GM18499 (cell line): ENCODE results near the gene SLC37A2.
"Not testable (repeated sequence)": the region's sequence is repeated elsewhere in the genome, so short reads cannot be mapped to it uniquely, and the experiment has no call there.

Source experiments
- ATAC-seq: cut with Tn5 transposase; IDR thresholded peaks from one replicate; pipeline ENCODE4 v1.9.1; 2021; ENCODE audit warnings: moderate number of reproducible peaks; ENCODE audit not compliant: insufficient read depth, unreplicated experiment

The SLC37A2 gene

DNA sequence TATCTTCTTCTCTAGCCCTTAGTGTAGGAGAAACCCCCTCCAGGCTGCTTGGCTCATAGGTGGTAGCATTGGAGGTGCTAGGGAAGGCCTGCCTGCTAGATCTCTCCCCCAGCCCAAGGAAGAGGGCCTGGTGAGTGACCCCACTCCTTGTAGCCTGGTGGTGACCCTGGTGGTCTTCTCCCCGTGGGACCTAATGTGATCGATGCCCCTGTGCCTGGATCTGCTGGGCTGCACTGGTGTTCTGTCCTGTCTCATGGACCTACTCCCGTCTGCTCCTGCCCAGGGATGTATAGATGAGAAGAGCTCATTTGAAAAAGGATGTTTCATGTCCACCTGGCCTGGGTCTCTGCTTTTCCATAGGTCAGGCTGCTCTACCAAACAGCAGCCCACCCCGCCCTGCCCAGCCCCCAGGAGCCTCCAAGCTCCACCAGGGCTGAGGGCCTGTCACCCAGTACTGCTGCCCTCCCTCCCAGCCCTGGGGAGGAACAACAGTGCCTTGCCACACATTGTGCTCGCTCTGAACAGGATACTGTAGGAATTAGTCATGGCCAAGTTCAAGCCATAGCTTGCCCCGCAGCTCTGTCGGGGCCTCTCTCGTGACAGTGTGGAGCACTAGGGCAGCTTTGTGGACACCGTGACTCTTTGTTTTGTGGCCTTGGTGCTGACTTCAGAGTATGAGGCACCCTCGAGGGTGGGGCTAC is 19.7 kb downstream of the SLC37A2 start:
- ATAC-seq = no peak

DNA sequence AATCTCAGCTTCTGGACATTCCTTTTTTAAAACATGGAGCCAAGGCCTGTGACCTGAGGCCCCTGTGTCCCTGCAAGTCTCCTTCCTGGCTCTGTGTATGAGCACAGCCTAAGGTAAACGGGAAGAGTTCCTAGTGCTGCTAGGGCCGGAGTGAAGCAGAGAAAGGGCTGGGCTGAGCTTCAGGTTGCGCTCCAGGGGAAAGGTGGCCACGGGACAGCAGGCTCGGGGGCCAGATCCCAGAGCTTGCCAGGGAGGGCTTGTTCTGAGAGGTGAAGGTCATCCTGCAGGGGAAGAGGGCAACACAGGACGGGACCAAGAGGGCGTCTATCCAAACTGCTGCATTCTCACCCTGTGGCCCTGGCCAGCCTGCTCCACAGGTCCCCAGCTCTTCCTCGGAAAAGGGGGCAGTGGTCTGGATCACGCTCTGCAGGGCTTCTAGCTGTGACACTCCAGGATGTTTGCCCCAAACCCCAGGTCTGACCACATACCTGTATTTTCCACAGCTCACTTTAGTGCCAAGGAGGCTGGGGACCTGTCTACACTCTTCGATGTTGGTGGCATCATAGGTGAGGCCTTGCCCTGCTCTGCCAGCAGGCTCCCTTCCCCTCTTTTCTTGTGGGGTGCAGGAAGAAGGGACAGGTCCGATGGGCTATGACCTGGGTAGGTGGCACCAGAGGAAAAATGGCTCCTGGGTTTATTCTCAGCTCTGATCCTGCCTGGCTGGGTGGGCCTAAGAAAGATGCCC is 20.4 kb downstream of the SLC37A2 start:
- ATAC-seq = no peak

DNA sequence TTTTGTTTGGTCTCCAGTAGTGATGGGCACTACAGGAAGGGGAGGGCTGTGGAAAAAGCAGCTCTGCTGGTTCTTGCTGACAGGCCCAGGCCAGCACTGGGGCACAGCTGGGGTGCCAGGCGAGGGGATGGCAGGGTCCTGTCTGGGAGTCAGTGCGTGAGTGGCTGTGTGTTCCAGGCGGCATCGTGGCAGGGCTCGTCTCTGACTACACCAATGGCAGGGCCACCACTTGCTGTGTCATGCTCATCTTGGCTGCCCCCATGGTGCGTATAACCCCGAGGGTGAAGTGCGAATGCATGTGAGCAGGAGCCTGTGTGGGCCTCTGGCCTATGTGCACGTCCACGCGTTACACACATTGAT is 20.9 kb downstream of the SLC37A2 start:
- no peak for ATAC-seq

DNA sequence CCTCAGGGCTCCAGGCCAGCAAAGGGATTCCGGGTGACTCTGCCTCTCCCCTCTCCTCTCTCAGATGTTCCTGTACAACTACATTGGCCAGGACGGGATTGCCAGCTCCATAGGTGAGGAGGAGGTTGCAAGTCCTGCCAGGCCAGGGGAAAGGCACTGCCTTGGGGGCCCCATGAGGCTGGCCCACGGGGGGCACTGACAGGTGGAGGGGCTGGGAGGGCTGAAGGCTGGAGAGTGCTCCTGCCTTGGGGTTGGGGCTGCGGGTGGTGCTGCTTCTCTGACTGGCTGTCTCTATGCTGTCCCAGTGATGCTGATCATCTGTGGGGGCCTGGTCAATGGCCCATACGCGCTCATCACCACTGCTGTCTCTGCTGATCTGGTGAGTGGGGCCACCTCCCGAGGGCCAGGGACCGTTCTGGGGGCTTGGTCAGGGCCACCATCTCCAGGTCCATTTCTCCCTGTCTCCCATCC is 21.7 kb downstream of the SLC37A2 start:
- no peak for ATAC-seq

DNA sequence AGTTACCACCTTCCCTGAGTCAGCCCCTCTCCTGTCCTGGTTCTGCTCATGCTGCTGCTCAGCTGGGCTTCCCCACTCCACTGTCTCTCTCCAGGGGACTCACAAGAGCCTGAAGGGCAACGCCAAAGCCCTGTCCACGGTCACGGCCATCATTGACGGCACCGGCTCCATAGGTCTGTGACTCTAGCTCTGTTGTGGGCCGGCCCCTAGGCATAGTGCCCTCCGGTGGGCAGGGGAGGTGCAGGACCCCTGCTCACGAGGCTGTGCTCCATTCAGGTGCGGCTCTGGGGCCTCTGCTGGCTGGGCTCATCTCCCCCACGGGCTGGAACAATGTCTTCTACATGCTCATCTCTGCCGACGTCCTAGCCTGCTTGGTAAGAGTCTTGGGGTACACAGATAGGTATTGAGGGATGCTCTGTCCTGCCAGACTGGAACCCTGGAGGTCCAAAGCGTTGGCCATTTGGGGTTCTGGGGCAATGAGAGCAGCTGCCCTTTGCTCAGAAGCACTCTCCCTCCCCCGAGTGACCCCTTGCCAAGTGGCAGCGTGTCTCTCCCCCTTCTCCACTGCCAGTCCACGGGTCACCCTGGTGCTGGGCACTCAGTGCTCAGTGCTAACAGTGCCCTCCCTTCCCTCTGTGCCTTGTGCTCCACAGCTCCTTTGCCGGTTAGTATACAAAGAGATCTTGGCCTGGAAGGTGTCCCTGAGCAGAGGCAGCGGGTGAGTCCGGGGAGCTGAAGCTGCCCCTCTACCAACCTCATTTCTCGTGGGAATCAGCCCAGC is 22.4 kb downstream of the SLC37A2 start:
- no peak for ATAC-seq

DNA sequence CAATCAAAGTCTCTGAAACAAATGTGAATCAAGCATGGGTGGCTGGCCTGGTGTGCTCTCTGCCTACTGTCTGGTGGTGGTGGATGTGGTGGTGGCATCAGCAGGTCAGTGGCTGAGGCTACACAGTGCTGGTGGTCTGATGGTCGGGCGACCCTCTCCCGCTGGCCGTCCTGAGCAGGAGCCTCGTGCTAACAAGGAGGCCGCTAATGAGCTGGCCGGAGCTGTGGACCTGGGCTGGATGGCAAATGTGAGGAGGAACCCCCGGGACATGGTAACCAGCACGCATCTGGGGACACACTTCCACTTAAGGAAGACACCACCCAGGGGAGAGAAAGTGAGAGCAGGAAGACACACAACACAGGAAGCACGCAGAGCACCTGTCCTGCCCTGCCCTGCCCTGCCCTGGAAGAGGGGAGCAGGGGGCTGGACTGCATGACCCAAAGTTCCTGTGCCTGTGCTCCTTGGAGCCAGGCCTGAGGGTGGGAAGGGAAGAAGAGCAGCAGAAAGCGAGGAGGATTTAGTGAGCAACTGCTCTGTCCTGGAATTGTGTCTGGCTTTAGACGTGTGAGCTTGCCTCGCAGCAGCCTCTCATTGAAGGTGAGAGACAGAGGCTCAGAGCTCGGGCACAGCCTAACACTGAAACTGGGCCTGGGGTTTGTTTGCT is 23.7 kb downstream of the SLC37A2 start:
- no peak for ATAC-seq

DNA sequence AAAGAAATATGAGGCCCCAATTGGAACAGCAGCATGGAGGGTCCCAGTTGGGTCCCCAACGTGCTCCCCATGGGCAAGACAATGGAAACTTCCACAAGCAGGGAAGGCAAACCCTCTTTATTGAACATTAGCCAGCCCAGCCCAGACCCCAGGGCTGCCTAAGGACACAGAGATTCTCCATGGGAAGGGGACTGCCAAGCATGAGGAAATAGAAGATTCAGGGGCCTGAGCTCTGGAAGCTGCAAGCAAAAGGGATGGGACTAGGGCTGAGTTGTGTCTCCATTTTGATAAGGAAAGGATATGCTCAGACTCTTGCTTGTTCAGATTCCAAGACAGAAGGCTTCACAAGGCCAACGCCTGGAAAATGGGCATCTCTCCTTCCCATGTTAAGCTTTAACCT is 25.0 kb downstream of the SLC37A2 start:
- no peak for ATAC-seq

DNA sequence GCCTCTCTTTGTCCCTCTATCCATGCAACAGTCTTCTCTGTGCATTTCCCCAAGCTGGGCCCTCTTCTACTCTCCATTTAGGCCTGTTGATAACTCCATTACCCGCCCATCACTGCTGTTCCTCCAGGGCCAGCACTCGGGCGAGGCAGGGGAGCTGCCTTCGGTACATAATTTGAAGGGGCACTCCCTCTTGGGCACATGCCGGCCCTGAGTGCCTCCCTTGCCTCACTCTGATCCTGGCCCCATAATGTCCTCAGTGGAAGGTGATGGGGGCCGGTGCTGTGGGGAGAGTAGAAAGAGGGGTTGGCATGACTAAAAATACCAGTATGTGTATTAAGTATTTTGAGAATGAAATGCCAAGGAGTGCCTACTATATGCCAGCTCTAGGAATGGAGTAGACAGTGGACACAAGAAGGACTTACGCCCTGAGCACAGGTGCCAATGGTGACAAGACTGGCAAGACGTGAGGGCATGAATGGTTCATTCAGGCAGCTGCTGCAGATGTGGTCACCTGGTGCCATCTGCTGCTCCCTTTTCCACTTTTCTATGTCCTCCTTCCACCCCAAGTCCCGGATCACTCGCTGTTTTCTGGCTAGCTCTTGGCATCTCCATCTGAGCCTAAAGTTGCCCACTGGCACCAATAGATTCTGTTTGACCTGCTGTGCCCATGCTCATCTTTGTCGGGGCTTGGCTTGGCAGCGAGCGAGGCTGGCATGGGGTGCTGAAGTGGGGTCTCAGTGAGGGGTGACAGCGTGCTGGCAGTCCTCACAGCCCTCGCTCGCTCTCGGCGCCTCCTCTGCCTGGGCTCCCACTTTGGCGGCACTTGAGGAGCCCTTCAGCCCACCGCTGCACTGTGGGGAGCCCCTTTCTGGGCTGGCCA is 25.7 kb downstream of the SLC37A2 start:
- ATAC-seq = no peak

DNA sequence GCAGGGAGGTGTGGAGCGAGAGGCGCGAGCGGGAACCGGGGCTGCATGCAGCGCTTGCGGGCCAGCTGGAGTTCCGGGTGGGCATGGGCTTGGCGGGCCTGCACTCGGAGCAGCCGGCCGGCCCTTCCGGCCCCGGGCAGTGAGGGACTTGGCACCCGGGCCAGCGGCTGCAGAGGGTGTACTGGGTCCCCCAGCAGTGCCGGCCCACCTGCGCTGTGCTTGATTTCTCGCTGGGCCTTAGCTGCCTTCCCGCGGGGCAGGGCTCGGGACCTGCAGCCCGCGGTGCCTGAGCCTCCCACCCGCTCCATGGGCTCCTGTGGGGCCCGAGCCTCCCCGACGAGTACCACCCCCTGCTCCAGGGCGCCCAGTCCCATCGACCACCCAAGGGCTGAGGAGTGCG is 26.4 kb downstream of the SLC37A2 start:
- ATAC-seq = not testable (repeated sequence)

DNA sequence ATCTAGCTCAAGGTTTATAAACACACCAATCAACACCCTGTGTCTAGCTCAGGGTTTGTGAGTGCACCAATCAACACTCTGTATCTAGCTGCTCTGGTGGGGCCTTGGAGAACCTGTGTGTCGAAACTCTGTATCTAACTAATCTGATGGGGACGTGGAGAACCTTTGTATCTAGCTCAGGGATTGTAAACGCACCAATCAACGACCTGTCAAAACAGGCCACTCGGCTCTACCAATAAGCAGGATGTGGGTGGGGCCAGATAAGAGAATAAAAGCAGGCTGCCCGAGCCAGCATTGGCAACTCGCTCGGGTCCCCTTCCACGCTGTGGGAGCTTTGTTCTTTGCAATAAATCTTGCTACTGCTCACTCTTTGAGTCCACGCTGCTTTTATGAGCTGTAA is 27.0 kb downstream of the SLC37A2 start:
- ATAC-seq = not testable (repeated sequence)

DNA sequence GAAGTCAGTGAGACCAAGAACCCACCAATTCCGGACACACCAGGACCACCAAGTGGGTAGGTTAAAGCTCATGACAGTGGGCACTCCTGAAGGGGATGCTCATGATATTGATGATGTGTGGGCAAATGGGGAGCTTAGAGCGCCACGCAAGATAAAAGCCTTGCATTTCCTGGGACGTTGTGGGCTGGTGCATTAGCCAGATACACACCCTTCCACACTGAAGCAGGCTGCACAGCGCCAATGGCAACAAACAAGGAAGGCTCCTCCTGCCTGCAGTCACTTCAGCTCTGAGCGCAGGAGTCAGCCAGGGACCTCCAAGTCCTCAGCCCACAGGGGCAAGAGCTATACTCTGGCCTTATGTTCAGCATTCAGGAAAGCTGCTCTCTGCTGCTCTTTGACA is 27.7 kb downstream of the SLC37A2 start:
- ATAC-seq = no peak

DNA sequence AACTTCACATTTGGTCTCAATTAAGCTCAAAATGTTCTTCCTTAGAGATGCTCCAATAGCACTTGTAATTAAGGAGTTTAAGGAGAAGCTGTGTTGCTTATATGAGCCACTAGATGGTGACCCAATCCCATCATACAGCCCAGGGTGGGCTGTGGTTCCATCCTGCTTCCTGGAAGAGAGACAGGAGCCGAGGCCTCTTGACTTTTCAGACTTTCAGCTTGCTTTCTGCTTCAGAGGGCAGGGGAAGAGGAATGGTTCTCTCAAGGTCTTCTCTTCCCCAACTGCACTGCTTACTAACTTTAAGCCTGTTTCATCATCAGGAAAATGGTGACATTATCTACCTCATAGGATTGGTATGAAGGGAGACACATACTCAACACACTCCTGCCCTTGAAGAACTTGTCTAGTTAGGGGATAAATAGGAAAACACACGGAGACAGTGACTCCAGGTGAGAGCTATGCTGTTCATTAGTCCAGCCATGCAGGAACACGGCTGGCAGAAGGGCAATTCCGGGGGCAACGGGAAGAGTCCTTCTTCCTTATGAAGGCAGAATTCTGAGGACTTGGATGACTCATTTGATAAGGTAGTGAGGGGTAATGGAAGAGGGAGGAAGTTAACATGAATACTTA is 28.3 kb downstream of the SLC37A2 start:
- no peak for ATAC-seq

DNA sequence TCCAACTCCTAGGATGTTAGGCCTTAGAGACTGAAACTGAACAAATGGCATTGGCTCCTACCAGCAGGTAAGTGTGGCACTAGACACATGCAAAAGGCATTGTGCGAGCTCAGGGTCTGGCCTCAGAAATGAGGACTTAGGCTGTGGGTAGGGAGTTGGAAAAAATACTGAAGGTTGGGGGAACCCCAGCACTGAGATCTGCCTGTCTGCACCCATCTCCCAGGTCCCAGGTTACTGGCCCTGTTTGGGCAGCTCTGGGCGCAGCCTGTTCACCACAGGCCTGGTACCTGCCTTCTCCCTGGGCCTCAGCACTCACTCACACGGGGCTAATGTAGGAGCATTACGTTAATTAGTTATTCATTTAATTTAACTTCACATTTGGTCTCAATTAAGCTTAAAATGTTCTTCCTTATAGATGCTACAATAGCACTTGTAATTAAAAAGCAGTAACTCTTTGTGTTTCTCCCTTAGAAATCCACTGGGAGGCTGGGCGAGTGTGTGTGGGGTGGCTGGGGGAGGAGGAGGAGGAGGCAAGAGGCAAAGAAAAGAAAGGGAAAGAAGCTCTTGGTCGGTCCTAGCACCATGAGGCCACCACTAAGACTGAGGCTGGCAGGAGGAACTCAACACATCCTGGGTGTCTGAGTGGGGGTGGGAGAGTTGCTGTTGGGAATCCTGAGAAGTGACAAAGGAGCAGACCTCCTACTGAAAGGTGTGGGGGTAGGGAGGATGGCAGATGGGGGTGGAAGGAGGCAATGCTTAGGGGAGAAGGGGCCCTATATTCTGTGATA is 29.0 kb downstream of the SLC37A2 start:
- ATAC-seq = no peak

DNA sequence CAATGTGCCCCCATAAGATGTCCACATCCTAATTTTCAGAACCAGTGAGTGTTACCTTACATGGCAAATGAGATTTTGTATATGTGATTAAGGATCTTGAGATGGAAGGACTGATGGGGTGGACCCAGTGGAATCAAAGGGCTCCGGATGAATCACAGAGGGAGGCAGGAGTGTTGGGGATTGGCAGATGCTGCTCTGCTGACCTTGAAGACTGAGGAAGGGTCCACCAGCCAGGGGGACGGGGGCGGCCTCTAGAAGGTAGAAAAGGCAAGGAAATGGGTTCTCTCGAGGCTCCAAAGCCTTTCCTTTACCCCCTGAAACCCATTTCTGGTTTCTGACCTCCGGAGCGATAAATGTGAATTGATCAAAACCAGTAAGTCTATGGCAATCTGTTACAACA is 29.6 kb downstream of the SLC37A2 start:
- no peak for ATAC-seq

DNA sequence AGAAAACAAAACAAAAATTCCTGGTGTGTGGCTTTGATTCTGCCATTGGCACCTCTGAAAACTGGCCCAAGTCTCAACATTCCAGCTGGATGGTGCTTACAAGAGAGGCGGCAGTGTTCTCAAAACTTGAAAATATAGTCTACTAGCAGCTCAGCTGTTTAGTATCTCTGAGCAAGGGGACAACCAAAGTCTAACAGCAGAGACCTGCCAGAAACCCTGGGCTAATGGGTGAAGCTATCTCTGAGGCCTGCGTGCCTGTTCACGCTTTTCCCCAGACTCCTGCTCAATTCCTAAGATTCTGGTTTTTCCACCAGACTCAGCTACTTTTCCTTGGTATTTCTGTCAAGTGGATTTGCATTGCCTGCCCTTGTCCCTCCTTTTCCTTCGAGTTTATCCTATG is 30.4 kb downstream of the SLC37A2 start:
- ATAC-seq = no peak

DNA sequence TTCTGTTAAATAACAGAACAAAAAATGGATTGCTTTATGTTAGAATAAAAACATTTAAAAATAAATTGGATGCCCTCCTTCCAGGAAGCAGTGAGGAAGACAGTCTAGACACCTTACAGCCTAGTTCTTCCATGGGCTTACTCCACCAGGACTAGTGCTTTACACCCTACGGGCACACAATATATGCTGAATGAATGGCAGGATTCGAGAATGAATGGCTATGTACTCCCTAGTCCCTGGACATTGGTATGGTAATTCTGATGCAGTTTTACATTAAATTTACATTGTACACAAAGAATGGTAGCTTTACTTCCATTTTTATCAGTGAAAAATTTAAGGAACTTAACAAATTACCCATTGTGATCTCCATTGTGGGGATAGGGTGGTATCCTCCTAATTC is 31.6 kb downstream of the SLC37A2 start:
- ATAC-seq = no peak

DNA sequence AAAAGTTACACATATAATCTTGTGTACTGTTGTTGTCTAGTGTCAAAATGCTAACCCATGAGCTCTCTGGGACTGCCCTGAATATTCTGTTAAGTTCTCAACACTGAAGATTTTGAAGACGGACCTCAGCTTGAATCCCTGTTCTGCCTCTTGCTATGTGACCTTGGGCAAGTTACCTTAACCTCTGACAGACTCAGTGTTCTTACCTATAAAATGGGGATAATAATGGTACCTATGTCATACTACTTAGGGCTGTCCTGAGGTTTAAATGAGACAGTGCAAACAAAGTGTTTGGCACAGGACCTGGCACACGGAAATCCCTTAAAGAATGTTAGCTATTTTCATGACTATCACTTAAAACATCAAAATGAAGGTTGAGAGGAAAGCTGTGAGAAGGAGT is 37.0 kb downstream of the SLC37A2 start:
- ATAC-seq = no peak

DNA sequence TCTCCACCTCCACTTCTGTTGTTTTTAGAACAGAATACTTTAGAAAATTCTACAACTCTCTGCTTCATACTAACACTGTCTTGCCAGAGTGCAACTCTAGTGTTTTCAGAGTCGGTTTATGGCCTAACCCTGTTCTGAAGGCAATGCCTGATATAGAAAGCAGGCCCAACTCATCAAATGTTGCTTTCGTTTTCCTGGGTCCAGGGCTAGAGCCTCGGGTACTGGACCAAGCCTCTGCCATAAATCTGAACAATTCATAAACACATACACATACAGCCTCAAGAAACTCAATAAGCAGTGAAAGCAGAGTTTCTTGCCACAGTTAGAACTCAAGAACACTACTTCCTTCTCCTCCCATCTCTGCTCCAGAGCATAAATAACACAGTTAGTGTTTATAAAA is 38.5 kb downstream of the SLC37A2 start:
- ATAC-seq = no peak

DNA sequence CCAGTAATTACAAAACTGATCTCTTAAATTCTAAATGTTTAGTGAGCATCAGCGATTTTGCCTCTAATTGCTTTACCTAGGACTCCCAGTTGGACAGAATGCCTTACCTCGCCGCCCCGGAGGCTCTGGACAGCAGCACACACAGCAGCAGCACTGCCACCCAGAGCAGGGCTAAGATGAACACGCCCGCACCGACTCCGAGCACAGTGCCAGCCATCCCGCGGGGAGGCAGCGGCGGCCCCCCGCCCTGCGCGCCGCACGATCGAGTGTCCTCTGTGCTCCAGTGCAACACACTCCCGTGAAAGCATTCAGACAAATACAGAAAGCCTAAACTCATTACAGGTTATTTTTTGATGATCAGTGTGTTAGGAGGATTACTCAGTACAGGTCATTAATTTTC is 38.9 kb downstream of the SLC37A2 start:
- ATAC-seq = no peak
